ENCODE results near the gene ACMSD.
A peak's percentile ranks its signal among the peaks of the same experiment; 100 is the strongest.

DNA sequence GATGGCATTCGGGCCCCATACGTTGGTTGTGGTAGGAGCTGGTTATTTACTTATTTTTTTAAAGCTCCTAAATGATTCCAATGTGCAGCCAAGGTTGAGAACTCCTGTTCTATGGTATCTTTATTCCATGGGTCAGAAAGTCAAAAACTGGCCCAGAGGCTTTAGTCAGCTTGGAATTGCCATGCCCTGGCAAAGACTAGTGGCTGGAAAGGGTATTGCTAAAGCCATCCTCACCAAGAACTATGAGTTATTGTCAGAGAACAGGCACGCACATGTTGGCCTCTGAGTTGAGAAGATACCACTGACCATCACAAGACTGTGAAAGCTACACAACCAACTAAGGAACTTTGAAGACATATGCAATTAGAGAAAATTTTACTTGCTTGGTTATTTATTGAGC lies 47.9 kb upstream of the ACMSD start:
- no peak for TF ChIP-seq POLR2AphosphoS5 (IDR thresholded peaks at IDR 0.05)
- TF ChIP-seq, protein P1, sequence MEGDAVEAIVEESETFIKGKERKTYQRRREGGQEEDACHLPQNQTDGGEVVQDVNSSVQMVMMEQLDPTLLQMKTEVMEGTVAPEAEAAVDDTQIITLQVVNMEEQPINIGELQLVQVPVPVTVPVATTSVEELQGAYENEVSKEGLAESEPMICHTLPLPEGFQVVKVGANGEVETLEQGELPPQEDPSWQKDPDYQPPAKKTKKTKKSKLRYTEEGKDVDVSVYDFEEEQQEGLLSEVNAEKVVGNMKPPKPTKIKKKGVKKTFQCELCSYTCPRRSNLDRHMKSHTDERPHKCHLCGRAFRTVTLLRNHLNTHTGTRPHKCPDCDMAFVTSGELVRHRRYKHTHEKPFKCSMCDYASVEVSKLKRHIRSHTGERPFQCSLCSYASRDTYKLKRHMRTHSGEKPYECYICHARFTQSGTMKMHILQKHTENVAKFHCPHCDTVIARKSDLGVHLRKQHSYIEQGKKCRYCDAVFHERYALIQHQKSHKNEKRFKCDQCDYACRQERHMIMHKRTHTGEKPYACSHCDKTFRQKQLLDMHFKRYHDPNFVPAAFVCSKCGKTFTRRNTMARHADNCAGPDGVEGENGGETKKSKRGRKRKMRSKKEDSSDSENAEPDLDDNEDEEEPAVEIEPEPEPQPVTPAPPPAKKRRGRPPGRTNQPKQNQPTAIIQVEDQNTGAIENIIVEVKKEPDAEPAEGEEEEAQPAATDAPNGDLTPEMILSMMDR (IDR thresholded peaks at IDR 0.05): peak in 1 of 4 experiments; percentile 20

Data from prostate gland (tissue), 2 donors.